Medulla oblongata (tissue), 1 donor: ENCODE measurements around the gene ABCC6.

ENCODE experiments used
- DNase-seq: peaks from one replicate; pipeline ENCODE4 v3.0.0-alpha.2; 2015; ENCODE audit errors: extremely low spot score

Gene ABCC6

GRCh38 chr16:16141784-16142396 lies 81.4 kb downstream of the ABCC6 start:
- DNase-seq: no peak

DNA sequence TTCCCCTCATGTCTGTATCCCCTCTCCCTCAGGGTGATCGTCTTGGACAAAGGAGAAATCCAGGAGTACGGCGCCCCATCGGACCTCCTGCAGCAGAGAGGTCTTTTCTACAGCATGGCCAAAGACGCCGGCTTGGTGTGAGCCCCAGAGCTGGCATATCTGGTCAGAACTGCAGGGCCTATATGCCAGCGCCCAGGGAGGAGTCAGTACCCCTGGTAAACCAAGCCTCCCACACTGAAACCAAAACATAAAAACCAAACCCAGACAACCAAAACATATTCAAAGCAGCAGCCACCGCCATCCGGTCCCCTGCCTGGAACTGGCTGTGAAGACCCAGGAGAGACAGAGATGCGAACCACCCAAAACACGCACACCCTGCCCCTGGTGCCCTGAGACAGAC lies 82.2 kb downstream of the ABCC6 start:
- DNase-seq: no peak

GRCh38 chr16:16140537-16140936 lies 82.8 kb downstream of the ABCC6 start:
- DNase-seq: no peak

DNA sequence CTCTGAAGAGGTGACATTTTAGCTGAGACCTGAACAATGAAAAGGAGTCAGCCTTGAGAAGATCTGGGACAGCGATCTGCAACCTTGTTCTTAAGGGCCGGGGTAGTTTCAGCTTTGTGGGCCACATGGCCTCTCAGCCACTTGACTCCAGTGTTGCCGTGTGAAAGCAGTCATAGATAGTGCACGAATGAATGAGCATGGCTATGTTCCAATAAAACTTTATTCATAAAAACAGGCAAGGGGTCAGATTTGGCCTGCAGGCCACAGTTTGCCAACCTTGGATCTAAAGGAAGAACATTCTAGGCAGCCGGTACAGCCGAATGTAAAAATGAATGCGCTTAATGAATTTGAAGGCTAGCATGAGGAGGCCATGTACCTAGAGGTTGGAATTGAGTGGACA lies 83.5 kb downstream of the ABCC6 start:
- DNase-seq: no peak

DNA sequence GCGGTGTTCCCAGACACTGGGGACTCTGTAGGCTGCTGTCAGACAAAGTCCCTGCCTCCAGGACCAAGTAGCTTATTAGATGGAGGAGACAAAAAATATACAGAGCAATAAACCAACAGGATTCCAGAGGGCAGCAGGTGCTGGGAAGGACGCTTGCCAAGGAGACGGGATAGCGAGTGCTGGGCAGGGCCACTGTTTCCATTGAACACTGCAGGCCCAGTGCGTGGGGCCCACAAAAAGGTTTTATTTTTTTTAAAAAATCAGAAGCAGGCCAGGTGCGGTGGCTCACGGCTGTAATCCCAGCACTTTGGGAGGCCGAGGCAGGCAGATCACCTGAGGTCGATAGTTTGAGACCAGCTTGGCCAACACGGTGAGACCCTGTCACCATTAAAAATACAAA lies 84.2 kb downstream of the ABCC6 start:
- no peak for DNase-seq

GRCh38 chr16:16138034-16138635 lies 85.2 kb downstream of the ABCC6 start:
- no peak for DNase-seq

GRCh38 chr16:16137110-16137509 lies 86.2 kb downstream of the ABCC6 start:
- no peak for DNase-seq

- no peak for DNase-seq
Observed at GRCh38 chr16:16136588-16136987, 86.7 kb downstream of the ABCC6 start.

- no peak for DNase-seq
Observed at GRCh38 chr16:16133943-16134604, 89.2 kb downstream of the ABCC6 start.

GRCh38 chr16:16131659-16132058 lies 91.6 kb downstream of the ABCC6 start:
- DNase-seq: no peak

DNA sequence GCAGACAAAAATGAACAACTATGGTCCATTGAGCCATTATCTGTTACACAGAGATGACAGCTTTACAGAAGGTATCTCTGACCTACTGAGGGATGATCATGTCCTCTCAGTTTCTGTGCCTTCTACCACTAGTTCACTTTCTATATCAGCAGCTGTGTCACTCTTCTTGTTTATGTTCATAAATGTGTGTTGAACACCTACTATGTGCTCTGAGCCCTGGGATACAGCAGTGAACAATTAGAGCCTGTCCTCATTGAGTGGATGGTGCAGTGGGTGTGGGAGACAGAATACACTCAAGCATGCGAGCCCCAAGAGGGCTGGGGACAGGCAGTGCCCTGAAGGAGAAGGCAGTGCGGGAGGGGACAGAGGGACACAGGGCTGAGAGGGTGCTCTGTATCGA lies 92.1 kb downstream of the ABCC6 start:
- no peak for DNase-seq

DNA sequence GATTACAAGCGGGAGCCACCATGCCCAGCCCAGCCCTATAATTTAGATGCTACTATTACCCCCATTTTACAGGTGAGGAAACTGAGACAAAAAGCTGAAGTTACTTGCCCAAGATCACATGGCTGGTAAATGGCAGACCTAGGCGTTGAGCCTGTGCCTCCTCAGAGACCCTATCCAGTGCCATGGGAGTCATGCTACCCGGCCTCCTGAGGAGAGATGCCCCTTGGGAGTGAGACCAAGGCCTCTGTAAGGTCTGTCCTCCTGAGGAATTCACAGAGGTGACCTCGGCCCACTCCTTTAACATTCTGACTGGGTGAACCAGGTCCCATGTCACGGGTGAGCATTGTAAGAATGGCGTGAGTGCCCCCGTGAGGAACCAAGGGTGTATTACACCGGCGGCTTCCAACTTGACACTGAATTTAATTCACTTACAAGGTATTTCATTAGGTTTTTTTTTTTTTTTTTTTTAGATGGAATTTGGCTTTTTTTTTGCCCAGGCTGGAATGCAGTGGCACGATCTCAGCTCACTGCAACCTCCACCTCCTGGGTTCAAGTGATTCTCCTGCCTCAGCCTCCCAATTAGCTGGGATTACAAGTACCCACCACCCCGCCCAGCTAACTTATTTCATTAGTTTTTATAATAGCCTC lies 95.7 kb downstream of the ABCC6 start:
- DNase-seq: peak; percentile 72

DNA sequence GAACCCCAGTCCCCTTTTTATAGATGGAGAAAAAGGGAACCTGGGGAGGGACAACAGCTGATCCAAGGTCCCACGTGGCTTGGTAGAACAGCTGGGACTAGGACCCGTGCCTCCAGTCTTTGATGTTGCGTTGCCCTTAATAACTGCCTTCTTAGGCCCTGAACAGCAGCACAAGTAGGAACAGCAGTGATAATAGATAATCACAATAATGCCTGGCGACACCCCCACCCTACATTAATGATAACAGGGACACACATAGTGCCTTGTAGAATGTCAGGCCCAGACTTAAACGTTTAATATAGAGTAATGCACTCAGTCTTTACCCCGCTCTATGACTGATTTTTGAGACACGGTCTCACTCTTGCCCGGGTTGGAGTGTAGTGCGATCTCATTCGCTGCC lies 96.4 kb downstream of the ABCC6 start:
- no peak for DNase-seq

DNA sequence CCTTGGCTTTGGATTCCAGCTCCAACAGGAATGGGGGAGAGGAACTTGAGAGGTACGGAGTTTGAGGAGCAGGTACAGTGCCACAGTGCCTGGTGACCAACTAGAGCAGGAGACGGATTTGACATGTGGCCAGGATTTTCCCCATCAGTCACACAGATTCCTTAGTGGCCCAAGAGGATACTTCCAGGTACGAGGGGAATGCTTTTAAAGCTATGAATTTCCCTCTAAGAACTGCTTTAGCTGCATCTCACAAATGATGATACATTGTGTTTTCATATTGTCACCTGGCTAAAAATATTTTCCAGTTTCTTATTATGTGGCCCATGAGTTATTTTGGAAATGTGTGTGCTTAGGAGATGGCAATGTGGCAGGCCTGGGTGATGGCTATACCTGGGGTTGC lies 98.3 kb downstream of the ABCC6 start:
- no peak for DNase-seq

DNA sequence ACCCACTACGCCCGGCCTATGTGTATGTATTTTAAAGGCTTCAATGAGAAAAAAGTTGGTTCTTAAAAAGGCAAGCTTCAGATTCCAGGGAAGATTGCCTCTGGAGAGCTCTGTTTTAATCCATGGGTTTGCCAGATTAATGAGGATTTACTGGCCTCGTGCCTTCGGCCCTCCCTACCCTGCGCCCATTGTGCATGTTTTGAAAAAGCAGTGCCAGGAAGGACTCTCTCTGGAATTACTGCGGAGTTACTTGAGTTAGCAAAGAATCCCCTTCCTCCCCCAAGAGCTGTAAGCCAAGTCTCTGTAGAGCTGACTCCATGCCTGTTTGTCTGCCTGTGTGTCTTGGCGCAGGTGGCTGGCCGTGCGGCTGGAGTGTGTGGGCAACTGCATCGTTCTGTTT lies 98.9 kb downstream of the ABCC6 start:
- no peak for DNase-seq

- DNase-seq: no peak
Observed at GRCh38 chr16:16122264-16122663, 101.0 kb downstream of the ABCC6 start.

GRCh38 chr16:16121185-16121727 lies 102.0 kb downstream of the ABCC6 start:
- no peak for DNase-seq

DNA sequence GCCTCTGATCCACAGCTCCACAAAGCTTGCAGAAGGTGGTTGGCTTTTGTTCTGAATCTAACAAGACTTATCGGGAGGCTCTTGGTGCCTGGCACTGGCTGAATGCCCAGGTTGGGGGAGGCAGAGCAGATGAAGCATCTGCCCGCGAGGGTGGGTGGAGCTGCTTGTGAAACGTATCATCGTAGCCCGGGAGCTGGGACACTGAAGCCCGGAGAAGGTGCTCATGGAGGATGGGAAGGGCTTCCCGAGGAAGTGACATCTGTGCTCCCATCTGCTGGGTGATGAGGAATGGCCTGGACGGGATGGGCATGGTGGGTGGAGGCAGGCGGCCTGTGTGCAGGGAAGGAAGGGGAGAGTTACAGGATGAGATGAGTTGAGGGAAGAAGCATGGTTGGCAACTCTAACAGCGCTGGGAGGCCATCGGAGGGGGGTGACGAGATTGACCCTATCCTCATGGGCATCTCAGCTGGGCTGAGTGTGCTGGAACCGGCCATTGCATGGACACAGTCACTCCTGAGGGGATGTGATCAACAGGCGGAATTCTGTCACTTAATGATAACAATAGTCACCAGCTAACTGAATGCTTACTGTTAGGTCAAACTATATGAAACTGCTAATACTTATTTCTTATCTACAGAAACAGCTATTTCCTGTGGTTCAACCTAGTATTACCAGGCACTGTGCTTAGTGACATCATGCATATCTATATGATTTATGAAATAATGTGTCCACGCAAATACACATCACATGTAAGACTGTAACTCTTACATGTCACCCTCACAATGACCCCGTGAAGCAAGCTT lies 102.7 kb downstream of the ABCC6 start:
- DNase-seq: peak; percentile 65

DNA sequence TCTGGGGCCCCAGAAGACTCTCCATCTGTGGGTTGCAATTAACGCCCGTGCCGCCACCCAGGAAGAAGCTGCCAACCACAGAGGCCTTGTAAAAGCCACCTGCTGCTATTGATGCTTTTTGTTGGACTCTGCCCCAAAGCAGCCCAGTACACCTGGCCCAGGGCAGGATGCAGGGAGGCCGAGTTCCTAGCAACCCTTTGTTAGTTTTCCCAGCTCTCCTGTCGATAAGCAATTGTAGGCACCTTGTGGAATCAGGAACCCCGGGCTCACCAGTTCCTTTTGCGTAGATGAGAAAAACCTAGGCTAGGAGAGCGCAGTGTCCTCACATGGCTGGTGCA lies 103.3 kb downstream of the ABCC6 start:
- DNase-seq: no peak

DNA sequence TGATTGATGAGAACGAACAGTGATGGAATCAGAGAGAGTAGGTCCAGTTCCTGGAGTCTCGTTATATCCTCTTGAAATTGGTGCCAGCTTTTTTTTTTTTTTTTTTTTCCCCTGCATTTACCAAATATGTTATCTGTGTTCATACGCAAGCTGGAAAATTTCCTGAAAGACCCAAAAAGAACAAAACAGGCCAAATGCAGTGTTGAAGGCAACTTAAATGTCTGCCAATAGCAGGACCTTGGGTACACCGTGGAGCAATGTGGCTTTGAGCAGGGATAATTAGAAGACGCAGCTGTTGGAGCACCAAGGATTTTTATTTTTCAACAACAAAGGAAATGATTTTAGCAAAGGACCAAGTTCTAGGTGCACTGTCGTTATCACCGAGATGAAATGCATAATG lies 105.0 kb downstream of the ABCC6 start:
- no peak for DNase-seq

GRCh38 chr16:16116841-16117240 lies 106.5 kb downstream of the ABCC6 start:
- DNase-seq: no peak

GRCh38 chr16:16113076-16113475 lies 110.2 kb downstream of the ABCC6 start:
- no peak for DNase-seq
